Measurements from ENCODE around the gene TTC39B.

TTC39B gene

DNA sequence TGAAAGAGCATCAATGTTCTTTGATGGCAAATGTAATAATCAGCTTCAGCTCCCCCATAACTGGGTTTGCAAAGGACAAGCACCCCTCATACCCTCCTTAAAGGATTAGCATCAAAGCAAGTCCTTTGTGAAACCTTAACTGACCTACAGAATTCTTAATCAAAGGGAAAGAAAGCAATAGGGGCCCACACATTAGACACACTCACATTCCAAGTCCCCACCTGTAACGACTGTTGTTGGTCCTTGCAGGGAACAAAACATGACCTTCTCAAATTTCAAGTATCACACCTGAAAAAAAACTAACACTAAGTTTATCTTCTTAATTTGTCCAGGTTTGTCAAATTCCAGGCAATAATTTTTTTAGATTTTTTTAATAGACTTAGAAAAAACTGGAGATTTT lies 32.6 kb downstream of the TTC39B start:
- TF ChIP-seq, protein P1, sequence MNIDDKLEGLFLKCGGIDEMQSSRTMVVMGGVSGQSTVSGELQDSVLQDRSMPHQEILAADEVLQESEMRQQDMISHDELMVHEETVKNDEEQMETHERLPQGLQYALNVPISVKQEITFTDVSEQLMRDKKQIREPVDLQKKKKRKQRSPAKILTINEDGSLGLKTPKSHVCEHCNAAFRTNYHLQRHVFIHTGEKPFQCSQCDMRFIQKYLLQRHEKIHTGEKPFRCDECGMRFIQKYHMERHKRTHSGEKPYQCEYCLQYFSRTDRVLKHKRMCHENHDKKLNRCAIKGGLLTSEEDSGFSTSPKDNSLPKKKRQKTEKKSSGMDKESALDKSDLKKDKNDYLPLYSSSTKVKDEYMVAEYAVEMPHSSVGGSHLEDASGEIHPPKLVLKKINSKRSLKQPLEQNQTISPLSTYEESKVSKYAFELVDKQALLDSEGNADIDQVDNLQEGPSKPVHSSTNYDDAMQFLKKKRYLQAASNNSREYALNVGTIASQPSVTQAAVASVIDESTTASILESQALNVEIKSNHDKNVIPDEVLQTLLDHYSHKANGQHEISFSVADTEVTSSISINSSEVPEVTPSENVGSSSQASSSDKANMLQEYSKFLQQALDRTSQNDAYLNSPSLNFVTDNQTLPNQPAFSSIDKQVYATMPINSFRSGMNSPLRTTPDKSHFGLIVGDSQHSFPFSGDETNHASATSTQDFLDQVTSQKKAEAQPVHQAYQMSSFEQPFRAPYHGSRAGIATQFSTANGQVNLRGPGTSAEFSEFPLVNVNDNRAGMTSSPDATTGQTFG (tag by site-specific recombination; IDR thresholded peaks at IDR 0.05; ENCODE audit: borderline replicate concordance): no peak
- no peak for TF ChIP-seq ZNF404 (tag by site-specific recombination; IDR thresholded peaks at IDR 0.05)
- TF ChIP-seq ZNF266 (tag by site-specific recombination; IDR thresholded peaks at IDR 0.05; ENCODE audit: low read depth): no peak
- TF ChIP-seq ZEB2 (tag by site-specific recombination; IDR thresholded peaks at IDR 0.05): no peak
- TF ChIP-seq ZSCAN23 (tag by site-specific recombination; IDR thresholded peaks at IDR 0.05): no peak
- TF ChIP-seq ZBTB1 (tag by site-specific recombination; IDR thresholded peaks at IDR 0.05): no peak
- no peak for TF ChIP-seq ZNF473 (tag by site-specific recombination; IDR thresholded peaks at IDR 0.05)
- TF ChIP-seq ZNF248 (tag by site-specific recombination; IDR thresholded peaks at IDR 0.05): no peak
- TF ChIP-seq, protein P2, sequence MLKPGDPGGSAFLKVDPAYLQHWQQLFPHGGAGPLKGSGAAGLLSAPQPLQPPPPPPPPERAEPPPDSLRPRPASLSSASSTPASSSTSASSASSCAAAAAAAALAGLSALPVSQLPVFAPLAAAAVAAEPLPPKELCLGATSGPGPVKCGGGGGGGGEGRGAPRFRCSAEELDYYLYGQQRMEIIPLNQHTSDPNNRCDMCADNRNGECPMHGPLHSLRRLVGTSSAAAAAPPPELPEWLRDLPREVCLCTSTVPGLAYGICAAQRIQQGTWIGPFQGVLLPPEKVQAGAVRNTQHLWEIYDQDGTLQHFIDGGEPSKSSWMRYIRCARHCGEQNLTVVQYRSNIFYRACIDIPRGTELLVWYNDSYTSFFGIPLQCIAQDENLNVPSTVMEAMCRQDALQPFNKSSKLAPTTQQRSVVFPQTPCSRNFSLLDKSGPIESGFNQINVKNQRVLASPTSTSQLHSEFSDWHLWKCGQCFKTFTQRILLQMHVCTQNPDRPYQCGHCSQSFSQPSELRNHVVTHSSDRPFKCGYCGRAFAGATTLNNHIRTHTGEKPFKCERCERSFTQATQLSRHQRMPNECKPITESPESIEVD (tag by site-specific recombination; IDR thresholded peaks at IDR 0.05): no peak
- TF ChIP-seq, protein P3, sequence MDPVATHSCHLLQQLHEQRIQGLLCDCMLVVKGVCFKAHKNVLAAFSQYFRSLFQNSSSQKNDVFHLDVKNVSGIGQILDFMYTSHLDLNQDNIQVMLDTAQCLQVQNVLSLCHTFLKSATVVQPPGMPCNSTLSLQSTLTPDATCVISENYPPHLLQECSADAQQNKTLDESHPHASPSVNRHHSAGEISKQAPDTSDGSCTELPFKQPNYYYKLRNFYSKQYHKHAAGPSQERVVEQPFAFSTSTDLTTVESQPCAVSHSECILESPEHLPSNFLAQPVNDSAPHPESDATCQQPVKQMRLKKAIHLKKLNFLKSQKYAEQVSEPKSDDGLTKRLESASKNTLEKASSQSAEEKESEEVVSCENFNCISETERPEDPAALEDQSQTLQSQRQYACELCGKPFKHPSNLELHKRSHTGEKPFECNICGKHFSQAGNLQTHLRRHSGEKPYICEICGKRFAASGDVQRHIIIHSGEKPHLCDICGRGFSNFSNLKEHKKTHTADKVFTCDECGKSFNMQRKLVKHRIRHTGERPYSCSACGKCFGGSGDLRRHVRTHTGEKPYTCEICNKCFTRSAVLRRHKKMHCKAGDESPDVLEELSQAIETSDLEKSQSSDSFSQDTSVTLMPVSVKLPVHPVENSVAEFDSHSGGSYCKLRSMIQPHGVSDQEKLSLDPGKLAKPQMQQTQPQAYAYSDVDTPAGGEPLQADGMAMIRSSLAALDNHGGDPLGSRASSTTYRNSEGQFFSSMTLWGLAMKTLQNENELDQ (tag by site-specific recombination; IDR thresholded peaks at IDR 0.05; ENCODE audit: low read depth): no peak
- TF ChIP-seq, protein P4, sequence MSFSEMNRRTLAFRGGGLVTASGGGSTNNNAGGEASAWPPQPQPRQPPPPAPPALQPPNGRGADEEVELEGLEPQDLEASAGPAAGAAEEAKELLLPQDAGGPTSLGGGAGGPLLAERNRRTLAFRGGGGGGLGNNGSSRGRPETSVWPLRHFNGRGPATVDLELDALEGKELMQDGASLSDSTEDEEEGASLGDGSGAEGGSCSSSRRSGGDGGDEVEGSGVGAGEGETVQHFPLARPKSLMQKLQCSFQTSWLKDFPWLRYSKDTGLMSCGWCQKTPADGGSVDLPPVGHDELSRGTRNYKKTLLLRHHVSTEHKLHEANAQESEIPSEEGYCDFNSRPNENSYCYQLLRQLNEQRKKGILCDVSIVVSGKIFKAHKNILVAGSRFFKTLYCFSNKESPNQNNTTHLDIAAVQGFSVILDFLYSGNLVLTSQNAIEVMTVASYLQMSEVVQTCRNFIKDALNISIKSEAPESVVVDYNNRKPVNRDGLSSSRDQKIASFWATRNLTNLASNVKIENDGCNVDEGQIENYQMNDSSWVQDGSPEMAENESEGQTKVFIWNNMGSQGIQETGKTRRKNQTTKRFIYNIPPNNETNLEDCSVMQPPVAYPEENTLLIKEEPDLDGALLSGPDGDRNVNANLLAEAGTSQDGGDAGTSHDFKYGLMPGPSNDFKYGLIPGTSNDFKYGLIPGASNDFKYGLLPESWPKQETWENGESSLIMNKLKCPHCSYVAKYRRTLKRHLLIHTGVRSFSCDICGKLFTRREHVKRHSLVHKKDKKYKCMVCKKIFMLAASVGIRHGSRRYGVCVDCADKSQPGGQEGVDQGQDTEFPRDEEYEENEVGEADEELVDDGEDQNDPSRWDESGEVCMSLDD (tag by site-specific recombination; IDR thresholded peaks at IDR 0.05): no peak
- TF ChIP-seq ZNF558 (tag by site-specific recombination; IDR thresholded peaks at IDR 0.05): no peak
- TF ChIP-seq ZNF302 (tag by site-specific recombination; IDR thresholded peaks at IDR 0.05; ENCODE audit: low read depth): no peak
- no peak for TF ChIP-seq ZNF138 (tag by site-specific recombination; IDR thresholded peaks at IDR 0.05; ENCODE audit: borderline replicate concordance)
- no peak for TF ChIP-seq YY2 (tag by site-specific recombination; IDR thresholded peaks at IDR 0.05)
- TF ChIP-seq ZNF223 (tag by site-specific recombination; IDR thresholded peaks at IDR 0.05): no peak
- Histone ChIP-seq H3K9me3 (ENCODE audit: control insufficient read depth, insufficient read depth, low read depth, low read length) (no peaks in the 10 kb centered on the region), H3K36me3 (ENCODE audit: control insufficient read depth in 2 of 2, insufficient read depth in 1 of 2, low read length in 2 of 2) (no peaks in the 10 kb centered on the region), H3K27ac (ENCODE audit: extremely low read depth, low read depth, low read length) (no peak overlapping the region), H3K4me1 (ENCODE audit: control insufficient read depth, insufficient read depth, low read length) (no peaks in the 10 kb centered on the region), H3K4me3 (ENCODE audit: low read depth, low read length) (no peak overlapping the region)
- POLR2A ChIA-PET: no interaction called here
- CTCF ChIA-PET: interaction anchor here (0.6 to 1.3 kb wide), 2 partner anchors 142 to 193 kb away, joined by 3 read pairs; no protein-coding TSS in a partner anchor

DNA sequence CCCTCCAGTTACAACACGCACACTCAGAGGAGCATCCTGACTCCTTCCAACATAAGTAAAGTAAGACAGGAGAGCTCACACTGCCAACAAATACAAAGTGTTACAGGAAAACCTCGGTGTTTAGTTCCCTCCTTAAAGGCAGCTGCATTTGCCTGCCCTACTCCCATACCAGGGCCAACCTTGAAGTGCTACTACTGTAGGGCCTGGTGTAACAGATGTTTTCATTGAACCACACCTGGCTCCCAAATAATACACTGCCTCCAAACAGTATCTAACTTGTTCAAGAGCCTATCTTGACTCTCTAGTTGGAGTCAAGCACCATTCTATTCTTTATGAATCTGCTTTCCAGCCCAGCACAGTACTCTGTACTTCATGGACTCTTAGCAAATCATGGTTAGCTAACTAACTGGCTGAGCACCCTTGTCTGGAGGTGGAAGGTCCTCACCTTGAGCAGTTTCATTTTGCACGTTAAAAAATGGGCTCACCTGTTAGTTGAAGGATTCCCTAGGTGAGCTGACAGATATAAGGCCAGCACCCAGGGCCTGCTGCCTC lies 34.6 kb downstream of the TTC39B start:
- no peaks in the 10 kb centered on the region for H3K36me3 ChIP-seq (ENCODE audit: control insufficient read depth in 2 of 2, insufficient read depth in 1 of 2, low read length in 2 of 2)
- no peak overlapping the region for H3K4me3 ChIP-seq (ENCODE audit: low read depth, low read length)
- no peak overlapping the region for H3K27ac ChIP-seq (ENCODE audit: extremely low read depth, low read depth, low read length)
- CTCF ChIA-PET: no interaction called here
- POLR2A ChIA-PET: no interaction called here
- H3K9me3 ChIP-seq (ENCODE audit: control insufficient read depth, insufficient read depth, low read depth, low read length): no peaks in the 10 kb centered on the region
- H3K4me1 ChIP-seq (ENCODE audit: control insufficient read depth, insufficient read depth, low read length): no peaks in the 10 kb centered on the region
- TF ChIP-seq PRDM1 (tag by site-specific recombination; IDR thresholded peaks at IDR 0.05): no peak
- no peak for TF ChIP-seq ZNF274 (IDR thresholded peaks at IDR 0.05; ENCODE audit: low read length)
- TF ChIP-seq ZNF274 (tag by site-specific recombination; IDR thresholded peaks at IDR 0.05; ENCODE audit: borderline replicate concordance): no peak
- no peak for TF ChIP-seq MYNN (tag by site-specific recombination; IDR thresholded peaks at IDR 0.05; ENCODE audit: borderline replicate concordance)
- no peak for TF ChIP-seq ZNF596 (tag by site-specific recombination; IDR thresholded peaks at IDR 0.05)
- no peak for TF ChIP-seq ZNF555 (tag by site-specific recombination; conservative IDR thresholded peaks at IDR 0.05)
- no peak for TF ChIP-seq ZBTB8A (tag by site-specific recombination; IDR thresholded peaks at IDR 0.05)
- no peak for TF ChIP-seq ZXDB (tag by site-specific recombination; IDR thresholded peaks at IDR 0.05)
- no peak for TF ChIP-seq ZNF211 (tag by site-specific recombination; IDR thresholded peaks at IDR 0.05; ENCODE audit: low read depth)
- no peak for TF ChIP-seq SP3 (tag by site-specific recombination; IDR thresholded peaks at IDR 0.05)
- TF ChIP-seq ZNF423 (tag by site-specific recombination; IDR thresholded peaks at IDR 0.05): no peak
- no peak for TF ChIP-seq REPIN1 (tag by site-specific recombination; IDR thresholded peaks at IDR 0.05; ENCODE audit: low read depth)
